Measurements from ENCODE around the gene MAN1A1. TPM values are rescaled to one million over a fixed set of nuclear protein-coding genes. Genes with fewer than 3 reads are reported as not detected.

Gene MAN1A1
- total RNA-seq, 1 donor from 2014 or later, result 45.0 TPM

DNA sequence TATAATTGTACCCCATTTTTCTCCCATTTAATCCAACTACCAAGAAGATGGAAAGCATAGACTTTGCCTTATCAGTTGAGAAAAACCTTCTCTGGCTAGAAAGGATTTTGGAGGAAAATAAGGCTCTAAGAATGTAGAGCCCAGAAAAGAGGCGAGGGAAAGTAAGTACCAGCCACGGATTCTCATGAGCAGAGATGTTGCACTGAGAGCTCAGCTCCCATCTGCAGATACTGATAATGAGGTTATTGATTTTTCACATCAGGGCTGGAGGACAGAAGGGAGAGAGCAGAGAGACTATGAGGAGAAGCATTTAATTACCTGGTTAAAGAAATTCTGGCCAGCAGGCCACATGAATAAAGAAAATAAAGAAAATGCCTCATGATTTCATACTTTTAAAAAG lies 166.7 kb downstream of the MAN1A1 start:
- peaks cover 74% of the 10 kb centered on the region for H3K36me3 Mint-ChIP-seq (ENCODE audit: low read depth)
- peaks cover 21% of the 10 kb centered on the region for H3K4me1 Mint-ChIP-seq (ENCODE audit: low read depth)
- no peak overlapping the region for H3K27ac Mint-ChIP-seq
- no peaks in the 10 kb centered on the region for H3K27me3 Mint-ChIP-seq (ENCODE audit: low read depth)
- intact Hi-C loops (cut with micrococcal nuclease), result no loop called here
- H3K4me3 Mint-ChIP-seq (ENCODE audit: low read depth), result no peak overlapping the region
- no peak for DNase-seq (ENCODE audit: low spot score)
- no peaks in the 10 kb centered on the region for H3K9me3 Mint-ChIP-seq

- no peak overlapping the region for H3K4me3 Mint-ChIP-seq (ENCODE audit: low read depth)
- H3K36me3 Mint-ChIP-seq (ENCODE audit: low read depth), result peaks cover 72% of the 10 kb centered on the region
- intact Hi-C loops (cut with micrococcal nuclease), result no loop called here
- H3K27me3 Mint-ChIP-seq (ENCODE audit: low read depth), result no peaks in the 10 kb centered on the region
- H3K9me3 Mint-ChIP-seq, result no peaks in the 10 kb centered on the region
- peaks cover 21% of the 10 kb centered on the region for H3K4me1 Mint-ChIP-seq (ENCODE audit: low read depth)
- DNase-seq (ENCODE audit: low spot score), result no peak
- no peak overlapping the region for H3K27ac Mint-ChIP-seq
Observed at GRCh38 chr6:119182216-119182803, 167.3 kb downstream of the MAN1A1 start.

GRCh38 chr6:119181046-119181445 lies 168.5 kb downstream of the MAN1A1 start:
- no peak overlapping the region for H3K27ac Mint-ChIP-seq
- H3K4me3 Mint-ChIP-seq (ENCODE audit: low read depth), result no peak overlapping the region
- DNase-seq (ENCODE audit: low spot score), result no peak
- peaks cover 21% of the 10 kb centered on the region for H3K4me1 Mint-ChIP-seq (ENCODE audit: low read depth)
- no peaks in the 10 kb centered on the region for H3K27me3 Mint-ChIP-seq (ENCODE audit: low read depth)
- intact Hi-C loops (cut with micrococcal nuclease), result no loop called here
- no peaks in the 10 kb centered on the region for H3K9me3 Mint-ChIP-seq
- peaks cover 67% of the 10 kb centered on the region for H3K36me3 Mint-ChIP-seq (ENCODE audit: low read depth)

- no peak overlapping the region for H3K27ac Mint-ChIP-seq
- H3K27me3 Mint-ChIP-seq (ENCODE audit: low read depth), result no peaks in the 10 kb centered on the region
- intact Hi-C loops (cut with micrococcal nuclease), result no loop called here
- H3K4me1 Mint-ChIP-seq (ENCODE audit: low read depth), result peaks cover 21% of the 10 kb centered on the region
- no peaks in the 10 kb centered on the region for H3K9me3 Mint-ChIP-seq
- H3K36me3 Mint-ChIP-seq (ENCODE audit: low read depth), result peaks cover 62% of the 10 kb centered on the region
- no peak for DNase-seq (ENCODE audit: low spot score)
- no peak overlapping the region for H3K4me3 Mint-ChIP-seq (ENCODE audit: low read depth)
Observed at GRCh38 chr6:119179842-119180241, 169.7 kb downstream of the MAN1A1 start.

DNA sequence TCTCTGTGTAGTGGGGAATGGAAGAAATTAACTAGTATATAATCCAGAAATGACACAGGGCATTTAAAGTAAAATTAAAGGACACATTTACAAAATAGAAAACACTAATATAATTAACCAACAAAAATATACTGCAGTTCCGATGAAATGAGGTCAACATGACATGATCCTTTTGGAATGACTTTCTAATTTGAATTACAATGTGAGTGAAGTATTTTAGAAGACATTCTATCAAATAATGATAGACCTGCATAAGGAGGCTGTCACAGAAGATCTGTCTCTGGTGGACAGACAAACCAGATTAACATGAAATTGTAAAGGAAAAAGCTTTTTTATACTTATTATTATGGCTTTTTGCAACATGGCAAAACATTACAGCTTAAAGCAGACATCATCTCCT lies 170.5 kb downstream of the MAN1A1 start:
- peaks cover 54% of the 10 kb centered on the region for H3K36me3 Mint-ChIP-seq (ENCODE audit: low read depth)
- intact Hi-C loops (cut with micrococcal nuclease), result no loop called here

DNA sequence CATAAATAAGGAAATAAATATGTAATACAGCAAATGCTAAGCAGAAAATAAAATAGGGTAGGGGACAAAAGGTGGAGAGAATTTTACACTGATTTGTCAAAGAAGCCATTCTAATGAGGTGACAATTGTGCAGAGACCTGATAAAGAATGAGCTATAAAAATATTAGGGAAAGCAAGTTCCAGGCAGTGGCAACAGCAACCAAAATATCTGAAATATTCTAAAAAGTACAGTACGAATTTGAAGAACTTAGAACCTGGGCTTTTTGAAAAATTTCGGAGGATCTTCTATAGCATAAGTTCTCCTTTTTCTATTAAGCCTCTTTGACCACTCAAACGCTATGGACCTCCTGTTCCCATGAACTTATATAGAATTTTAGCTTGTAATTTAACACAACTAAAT lies 173.1 kb downstream of the MAN1A1 start:
- Mint-ChIP-seq H3K27me3 (ENCODE audit: low read depth) (no peaks in the 10 kb centered on the region), H3K4me1 (ENCODE audit: low read depth) (peaks cover 13% of the 10 kb centered on the region), H3K27ac (no peak overlapping the region), H3K36me3 (ENCODE audit: low read depth) (peaks cover 35% of the 10 kb centered on the region), H3K4me3 (ENCODE audit: low read depth) (no peak overlapping the region), H3K9me3 (no peaks in the 10 kb centered on the region)
- DNase-seq (ENCODE audit: low spot score), result no peak
- intact Hi-C loops (cut with micrococcal nuclease), result no loop called here

More for the DNA sequence above, 170.5 kb downstream of the MAN1A1 start:
- no peak for DNase-seq (ENCODE audit: low spot score)
- Mint-ChIP-seq H3K27me3 (ENCODE audit: low read depth) (no peaks in the 10 kb centered on the region), H3K9me3 (no peaks in the 10 kb centered on the region), H3K27ac (no peak overlapping the region), H3K4me3 (ENCODE audit: low read depth) (no peak overlapping the region), H3K4me1 (ENCODE audit: low read depth) (peaks cover 16% of the 10 kb centered on the region)

DNA sequence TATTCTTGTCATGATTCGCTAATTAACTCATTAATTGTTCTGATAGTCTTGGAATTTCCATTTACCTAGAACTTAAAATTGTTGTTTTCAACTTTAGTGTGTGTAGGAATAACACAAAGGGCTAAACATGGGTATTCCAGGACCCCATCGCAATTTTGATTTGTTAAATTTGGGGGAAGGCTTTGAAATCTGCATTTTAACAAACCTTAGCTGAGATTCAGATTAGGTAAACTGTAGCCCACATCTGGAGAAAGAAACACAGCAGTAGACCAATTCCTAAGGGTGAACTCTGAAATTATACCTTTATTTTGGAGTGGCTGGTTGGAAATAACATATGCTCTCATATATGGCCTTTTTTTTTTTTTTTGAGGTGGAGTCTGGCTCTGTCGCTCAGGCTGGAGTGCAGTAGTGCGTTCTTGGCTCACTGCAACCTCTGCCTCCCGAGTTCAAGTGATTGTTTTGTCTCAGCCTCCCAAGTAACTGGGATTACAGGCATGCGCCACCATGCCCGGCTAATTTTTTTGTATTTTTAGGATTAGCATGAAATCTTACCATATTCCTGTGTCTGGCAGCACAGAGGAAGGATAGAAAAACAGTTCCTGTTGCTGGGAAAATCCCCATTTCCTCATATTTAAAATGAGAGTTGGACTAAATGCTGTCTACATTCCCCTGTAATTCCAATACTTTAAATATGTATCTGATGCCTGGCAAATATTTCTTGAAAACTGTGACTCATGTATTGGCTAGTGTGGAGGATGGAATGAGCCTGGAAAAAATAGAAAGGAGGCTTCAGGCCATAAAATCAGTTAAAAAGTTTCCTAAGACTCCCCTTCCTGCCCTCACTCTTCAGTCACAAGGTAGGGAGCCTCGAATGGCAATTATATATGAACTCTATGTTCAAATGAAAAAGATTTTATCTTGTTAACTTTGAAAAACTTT lies 174.4 kb downstream of the MAN1A1 start:
- Mint-ChIP-seq H3K27ac (no peak overlapping the region), H3K27me3 (ENCODE audit: low read depth) (peaks cover 2% of the 10 kb centered on the region)
- intact Hi-C loops (cut with micrococcal nuclease), result no loop called here

DNA sequence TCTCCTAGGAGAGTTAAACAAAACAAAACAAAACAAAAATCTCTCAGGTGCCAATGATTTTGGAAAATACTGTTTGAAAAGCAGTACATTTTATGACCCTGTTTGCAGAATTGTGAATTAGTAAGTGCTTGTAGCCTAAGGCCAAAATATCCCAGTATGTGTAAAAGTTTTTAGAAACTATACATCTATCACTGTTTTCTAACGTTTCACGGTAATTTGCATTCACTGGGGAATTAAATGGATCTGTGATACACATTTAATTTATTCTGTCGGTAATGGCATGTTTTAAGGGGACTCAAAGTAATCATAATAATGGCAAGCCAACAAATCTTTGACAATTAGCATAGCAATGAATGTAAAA lies 175.5 kb downstream of the MAN1A1 start:
- Mint-ChIP-seq H3K27me3 (ENCODE audit: low read depth) (peaks cover 2% of the 10 kb centered on the region), H3K4me3 (ENCODE audit: low read depth) (no peak overlapping the region), H3K4me1 (ENCODE audit: low read depth) (no peaks in the 10 kb centered on the region), H3K27ac (no peak overlapping the region), H3K9me3 (no peaks in the 10 kb centered on the region), H3K36me3 (ENCODE audit: low read depth) (peaks cover 17% of the 10 kb centered on the region)
- DNase-seq (ENCODE audit: low spot score), result no peak
- intact Hi-C loops (cut with micrococcal nuclease), result no loop called here

More for the DNA sequence above, 174.4 kb downstream of the MAN1A1 start:
- Mint-ChIP-seq H3K4me3 (ENCODE audit: low read depth) (no peak overlapping the region), H3K9me3 (no peaks in the 10 kb centered on the region), H3K4me1 (ENCODE audit: low read depth) (peaks cover 8% of the 10 kb centered on the region), H3K36me3 (ENCODE audit: low read depth) (peaks cover 26% of the 10 kb centered on the region)
- no peak for DNase-seq (ENCODE audit: low spot score)

DNA sequence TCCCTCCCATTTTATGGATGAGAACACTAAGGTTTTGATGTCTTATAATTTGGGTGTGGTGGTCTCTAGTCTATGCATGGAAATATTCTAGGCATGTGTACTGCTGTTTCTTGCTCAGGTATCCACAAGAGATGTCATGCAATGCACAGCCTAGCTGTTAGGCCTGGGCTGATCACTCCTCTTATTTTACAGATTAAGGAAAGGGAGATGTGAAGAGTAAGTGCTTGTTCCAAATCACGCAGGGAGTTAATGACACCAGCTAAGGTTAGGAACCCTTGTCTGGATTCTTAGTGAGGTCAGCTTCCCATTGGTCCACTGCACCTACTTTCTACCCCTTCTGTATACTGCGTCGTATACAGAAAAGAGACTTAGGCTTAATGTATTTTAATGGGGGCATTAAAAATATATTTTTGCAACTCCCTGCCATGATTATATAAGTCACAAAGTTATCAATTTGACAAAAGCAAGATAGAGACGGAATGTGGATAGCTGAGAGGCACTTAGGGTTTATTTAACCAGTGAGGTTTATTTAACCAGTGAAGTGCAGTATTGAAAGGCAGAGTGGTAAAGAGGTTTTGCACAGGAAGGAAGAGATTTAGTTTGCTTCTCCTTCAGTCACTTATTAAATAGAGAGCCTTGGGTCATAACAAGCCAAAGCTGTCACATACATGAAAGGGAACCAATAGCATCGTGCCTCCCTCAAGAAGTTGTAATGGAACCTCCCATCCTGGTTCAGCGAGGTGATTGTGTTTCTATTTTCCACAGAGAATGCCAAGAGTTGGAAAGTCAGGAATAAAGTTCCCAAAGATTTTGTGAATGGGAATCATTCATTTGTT lies 176.1 kb downstream of the MAN1A1 start:
- no peaks in the 10 kb centered on the region for H3K4me1 Mint-ChIP-seq (ENCODE audit: low read depth)
- H3K4me3 Mint-ChIP-seq (ENCODE audit: low read depth), result no peak overlapping the region
- peaks cover 2% of the 10 kb centered on the region for H3K27me3 Mint-ChIP-seq (ENCODE audit: low read depth)
- no peak for DNase-seq (ENCODE audit: low spot score)
- no peak overlapping the region for H3K27ac Mint-ChIP-seq
- intact Hi-C loops (cut with micrococcal nuclease), result no loop called here
- H3K36me3 Mint-ChIP-seq (ENCODE audit: low read depth), result peaks cover 14% of the 10 kb centered on the region
- H3K9me3 Mint-ChIP-seq, result no peaks in the 10 kb centered on the region

DNA sequence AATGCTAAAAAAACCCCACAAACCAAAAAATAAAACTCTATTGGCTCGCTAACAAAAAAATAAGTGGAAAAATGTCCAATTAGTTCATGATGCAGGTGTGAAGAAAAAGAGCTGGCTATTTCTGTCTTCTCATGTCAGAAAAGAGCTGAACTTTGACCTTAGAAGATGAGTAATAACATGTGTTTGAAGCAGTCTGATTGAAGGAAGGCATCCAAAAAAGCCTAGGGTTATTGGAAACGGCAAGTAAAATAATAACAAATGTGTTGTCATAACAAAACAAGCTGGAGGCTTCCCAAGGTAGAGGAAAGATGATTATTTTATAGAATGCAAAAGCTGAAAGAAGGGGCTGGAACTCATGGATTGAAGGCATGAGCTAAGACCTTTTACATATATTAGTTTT lies 176.7 kb downstream of the MAN1A1 start:
- Mint-ChIP-seq H3K36me3 (ENCODE audit: low read depth) (peaks cover 12% of the 10 kb centered on the region), H3K27me3 (ENCODE audit: low read depth) (peaks cover 2% of the 10 kb centered on the region), H3K4me1 (ENCODE audit: low read depth) (no peaks in the 10 kb centered on the region), H3K4me3 (ENCODE audit: low read depth) (no peak overlapping the region), H3K9me3 (no peaks in the 10 kb centered on the region), H3K27ac (no peak overlapping the region)
- intact Hi-C loops (cut with micrococcal nuclease), result no loop called here
- DNase-seq (ENCODE audit: low spot score), result no peak

GRCh38 chr6:119171864-119172588 lies 177.5 kb downstream of the MAN1A1 start:
- H3K27me3 Mint-ChIP-seq (ENCODE audit: low read depth), result peaks cover 6% of the 10 kb centered on the region
- H3K4me1 Mint-ChIP-seq (ENCODE audit: low read depth), result no peaks in the 10 kb centered on the region
- no peak overlapping the region for H3K4me3 Mint-ChIP-seq (ENCODE audit: low read depth)
- H3K36me3 Mint-ChIP-seq (ENCODE audit: low read depth), result peaks cover 9% of the 10 kb centered on the region
- DNase-seq (ENCODE audit: low spot score), result no peak
- no peak overlapping the region for H3K27ac Mint-ChIP-seq
- no peaks in the 10 kb centered on the region for H3K9me3 Mint-ChIP-seq
- intact Hi-C loops (cut with micrococcal nuclease), result no loop called here

GRCh38 chr6:119171088-119171841 lies 178.3 kb downstream of the MAN1A1 start:
- intact Hi-C loops (cut with micrococcal nuclease), result no loop called here
- DNase-seq (ENCODE audit: low spot score), result no peak
- Mint-ChIP-seq H3K27ac (no peak overlapping the region), H3K27me3 (ENCODE audit: low read depth) (peaks cover 12% of the 10 kb centered on the region), H3K4me1 (ENCODE audit: low read depth) (peaks cover 2% of the 10 kb centered on the region), H3K4me3 (ENCODE audit: low read depth) (no peak overlapping the region), H3K9me3 (no peaks in the 10 kb centered on the region), H3K36me3 (ENCODE audit: low read depth) (peaks cover 5% of the 10 kb centered on the region)

Data from activated T-helper 2 cell treated with anti-CD3 and anti-CD28 coated beads, Interferon-gamma antibody, Interleukin-2, Interleukin-4, amounts not matched to agents 10 μg/mL and 5 μg/mL and 100 μg/mL, durations not matched to agents 14 hours and 24 hours and 36 hours (primary cell).